NAMALWA (cell line): ENCODE measurements around the gene ETS1.

Source experiments
- DNase-seq: peaks from one replicate; pipeline ENCODE4 v3.0.0-alpha.2; 2015; ENCODE audit warnings: low spot score

ETS1 gene

DNA sequence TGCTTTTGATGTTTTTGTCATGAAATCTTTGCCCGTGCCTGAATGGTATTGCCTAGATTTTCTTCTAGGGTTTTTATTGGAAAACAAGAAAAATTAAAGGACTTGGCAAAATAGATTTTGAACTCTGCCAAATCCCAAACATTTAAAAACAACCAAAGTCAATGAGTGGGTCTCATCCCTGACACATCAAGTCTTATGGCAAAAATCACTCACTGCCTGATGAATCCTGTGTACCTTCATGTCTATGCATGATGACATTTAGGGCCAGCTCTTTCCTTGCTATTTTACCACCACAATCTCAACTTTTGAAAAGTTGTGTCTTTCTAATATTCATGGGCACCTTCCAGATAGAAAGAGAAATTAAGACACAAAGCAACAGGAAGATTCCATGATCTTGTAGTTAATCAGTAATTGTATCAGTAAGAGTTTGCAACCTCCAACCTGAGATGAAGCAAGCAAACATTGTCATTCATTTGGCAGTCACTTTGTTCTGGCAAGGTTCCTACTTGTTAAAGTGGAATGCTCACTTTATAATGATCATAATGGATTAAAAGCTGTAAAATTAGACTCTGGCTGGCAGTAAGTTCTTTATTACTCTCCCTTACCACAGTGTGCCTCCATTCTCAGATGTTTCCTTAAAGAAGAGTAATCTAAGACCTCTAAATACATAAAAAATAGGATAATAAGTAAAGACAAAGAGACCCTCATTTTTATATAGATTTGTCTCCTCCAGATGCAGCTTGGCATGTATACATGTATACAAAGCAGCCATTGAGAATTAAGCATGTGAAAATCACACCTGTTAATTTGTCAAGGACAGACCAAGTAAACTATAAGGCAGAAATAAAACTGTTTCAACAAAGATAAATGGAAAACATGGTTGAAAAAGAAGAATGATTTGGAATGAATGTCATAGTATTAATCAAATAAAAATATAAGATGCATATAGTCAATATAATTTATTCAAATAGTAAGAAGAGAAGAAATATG lies 51.6 kb downstream of the ETS1 start:
- no peak for DNase-seq

DNA sequence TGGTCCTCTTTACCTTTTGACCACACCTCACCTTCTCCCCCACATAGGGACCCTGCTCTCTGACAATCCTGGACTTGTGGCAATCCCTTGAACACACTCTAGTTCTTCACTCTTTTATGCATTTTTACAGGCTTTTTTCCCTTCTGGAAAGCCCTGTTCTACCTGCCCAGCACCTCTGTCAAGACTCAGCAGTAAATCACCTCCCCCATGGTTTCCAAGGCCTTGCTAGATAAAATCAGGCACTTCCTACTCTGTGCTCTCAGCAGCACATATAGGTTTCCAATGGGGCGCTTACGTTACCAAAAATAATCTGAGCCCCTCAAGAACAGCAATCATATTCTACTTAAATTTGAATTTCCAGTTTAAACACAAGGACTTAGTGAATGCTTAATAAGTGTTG lies 53.9 kb downstream of the ETS1 start:
- DNase-seq = no peak

DNA sequence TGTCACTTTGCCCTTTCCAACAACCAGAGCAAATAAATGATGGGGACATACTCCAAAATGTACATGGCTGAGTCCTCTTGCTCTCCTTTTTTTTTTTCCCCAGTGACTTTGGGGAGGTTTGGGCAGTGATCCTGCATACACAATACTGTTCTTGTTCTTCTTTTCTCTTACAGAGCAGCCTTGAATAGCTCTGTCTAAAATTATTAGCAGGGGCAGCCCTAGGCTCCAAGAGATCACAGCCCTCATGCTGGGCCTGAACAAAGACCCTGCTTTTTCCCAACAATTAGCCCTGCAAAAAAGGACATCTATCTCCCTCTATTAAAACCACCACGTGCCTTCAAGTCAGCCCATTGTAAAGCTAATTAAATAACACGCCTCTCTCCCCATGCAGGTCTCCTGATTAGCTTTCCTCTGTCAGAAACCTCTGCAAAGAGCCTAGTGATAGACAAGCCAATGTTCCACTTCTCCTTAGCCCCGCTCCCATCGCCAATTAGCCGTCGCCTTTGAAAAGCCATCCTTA lies 54.7 kb downstream of the ETS1 start:
- DNase-seq = no peak

DNA sequence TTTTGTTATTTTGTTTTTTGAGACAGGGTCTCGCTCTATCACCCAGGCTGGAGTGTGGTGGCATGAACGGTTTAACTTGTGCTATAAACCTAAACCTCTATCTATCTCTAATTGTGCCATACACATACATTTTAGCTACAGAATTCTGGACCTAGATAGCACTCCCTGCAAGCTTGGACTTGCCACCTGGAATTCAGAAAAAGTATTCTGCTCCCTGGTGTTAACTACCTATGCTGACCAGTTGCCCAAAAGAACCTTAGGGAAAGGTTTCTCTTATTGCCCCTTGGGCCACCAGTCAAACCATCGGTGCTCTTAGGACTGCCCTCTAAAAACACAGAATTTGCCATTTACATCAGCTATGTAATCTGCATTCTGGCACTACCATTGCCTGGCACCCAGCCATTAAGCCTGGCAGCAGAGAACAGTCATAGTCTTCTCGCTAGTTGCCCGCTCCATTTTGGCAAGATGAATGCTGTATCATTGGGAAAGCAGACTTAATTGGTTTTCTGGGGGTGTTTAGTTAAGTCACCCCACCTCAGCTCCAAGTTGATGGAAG lies 55.3 kb downstream of the ETS1 start:
- DNase-seq = no peak

DNA sequence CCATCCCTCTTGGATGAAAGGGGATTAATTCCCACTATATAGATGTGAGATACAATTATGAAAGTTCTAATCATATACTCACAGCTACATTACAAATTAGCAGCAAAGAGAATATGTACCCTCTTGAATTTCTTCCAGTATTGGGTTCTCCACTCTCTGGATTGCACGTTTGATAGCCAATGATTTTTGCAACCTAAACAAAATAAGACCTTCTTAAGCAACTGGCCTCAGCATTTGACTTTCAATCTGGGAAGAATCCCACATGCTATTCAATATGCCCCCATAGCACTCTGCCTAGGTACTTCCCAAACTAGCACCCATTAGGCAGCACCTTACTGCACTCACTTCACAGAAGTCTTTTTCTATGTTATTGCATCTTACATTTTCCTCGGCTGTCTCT lies 55.8 kb downstream of the ETS1 start:
- no peak for DNase-seq

DNA sequence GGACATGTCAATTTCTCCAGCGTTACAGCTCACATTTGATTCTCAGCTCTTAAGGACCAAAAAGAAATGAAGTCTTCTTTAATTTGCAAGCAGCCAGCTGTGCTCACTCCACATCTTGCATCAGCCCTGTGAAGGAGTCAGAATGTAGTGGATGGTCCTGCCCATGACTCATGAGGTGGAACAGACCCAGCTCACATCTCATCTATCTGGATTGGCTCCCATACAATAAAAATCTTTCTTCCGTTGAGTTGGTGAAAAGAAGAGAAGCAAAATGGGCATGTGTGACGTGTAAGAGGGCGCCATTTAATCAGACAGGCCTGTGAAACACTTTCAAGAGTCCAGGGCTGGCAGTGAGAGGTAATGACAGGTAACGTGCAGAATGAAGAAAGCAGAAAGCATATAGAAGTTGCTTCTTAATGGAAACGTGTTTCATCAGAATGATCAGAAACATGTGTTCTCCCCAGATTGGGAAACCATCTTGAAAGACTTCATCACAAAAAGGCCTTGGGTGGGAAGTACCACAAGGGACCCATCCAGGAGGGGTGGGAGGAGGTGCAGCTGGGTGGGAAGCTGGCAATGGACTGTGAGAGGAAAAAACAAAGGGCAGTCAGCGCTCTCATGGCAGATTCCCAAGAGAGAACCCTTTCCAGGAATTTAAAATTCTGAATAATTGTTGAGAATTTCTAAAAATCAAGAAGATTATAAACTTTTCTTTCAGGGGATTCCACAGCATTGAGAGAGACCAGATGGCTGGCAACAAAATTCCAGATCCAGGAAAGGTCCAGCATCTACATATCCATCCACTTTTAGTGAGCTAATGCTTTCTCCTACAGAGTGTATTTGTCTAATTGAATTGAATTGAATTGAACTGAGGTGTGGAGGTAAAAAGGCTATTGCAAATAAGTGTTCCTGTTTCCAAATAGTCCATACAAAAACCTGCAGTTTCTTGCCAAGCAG lies 57.0 kb downstream of the ETS1 start:
- DNase-seq = no peak

DNA sequence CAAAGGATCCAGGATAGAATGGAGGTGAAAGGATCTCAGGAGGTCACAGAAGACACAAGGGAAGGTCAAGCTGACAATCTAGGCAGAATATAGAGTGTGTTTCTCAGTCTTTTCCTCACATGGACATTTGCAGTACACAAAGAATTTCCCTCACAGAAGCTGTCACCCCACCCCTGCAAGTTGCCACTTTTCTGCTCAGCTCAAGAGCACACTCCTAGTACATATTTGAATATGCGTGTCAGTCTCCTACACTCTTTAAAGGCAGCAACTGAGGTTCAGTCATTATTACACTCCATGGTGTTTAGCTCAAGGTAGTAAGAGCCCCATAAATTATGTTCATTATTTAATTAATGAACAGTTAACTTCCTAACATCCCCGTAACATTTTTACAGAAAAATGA lies 59.1 kb downstream of the ETS1 start:
- DNase-seq = no peak

DNA sequence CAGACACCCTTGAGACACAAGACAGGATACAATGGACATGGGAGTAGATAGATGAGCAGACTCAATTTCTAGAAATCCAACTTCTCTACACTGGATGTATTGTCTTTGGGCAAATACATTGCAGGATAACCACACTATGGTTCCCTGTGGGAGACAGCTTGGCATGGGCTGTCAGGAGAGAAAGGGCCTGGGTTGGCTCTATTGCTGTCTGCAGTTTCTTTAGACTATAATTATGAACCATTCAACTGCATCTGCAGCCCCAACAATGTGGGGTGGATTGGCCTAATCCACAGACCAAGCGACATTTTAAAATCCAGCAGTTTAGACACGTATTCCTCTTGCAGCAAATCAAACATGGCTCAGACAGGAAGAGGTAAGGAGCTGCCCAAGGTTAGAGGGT lies 60.3 kb downstream of the ETS1 start:
- no peak for DNase-seq

DNA sequence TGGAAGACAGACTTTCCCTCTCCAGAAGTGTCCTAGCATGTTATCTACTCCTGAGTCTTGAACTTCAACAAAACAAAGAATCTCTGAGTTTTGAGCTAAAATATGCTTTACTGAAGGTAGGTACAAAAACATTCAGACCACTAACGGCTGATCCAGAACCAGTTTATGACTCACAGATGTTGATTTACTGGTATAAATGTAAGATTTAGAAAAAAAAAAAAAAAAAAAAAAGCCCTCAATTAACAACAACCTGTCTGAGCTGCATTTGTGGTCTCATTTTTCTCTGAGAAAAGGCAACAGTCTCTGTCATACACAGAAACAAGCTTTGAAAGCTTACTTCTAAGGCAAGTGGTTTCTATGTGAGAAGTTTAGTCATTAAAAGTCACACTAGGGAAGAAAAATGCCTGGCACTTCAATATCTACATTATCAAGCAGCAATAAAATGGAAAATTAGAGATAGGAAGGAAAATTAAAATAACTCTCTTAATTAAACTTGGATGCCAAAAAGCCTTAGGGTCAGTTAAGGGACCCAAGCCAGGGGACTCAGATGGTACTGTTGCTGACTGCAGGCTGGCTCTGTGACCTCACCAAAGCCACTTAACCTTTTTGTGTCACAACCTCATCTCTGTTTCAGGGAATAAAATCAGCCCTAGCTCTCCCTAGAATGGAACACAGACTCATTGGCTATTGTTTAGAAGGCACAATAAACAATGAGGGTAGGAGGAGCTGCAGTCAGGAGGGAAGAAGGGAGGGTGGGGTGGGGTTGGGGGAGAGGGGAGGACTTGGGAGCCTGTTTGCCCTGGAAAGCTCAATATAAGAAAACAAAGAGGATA lies 61.7 kb downstream of the ETS1 start:
- DNase-seq = no peak

DNA sequence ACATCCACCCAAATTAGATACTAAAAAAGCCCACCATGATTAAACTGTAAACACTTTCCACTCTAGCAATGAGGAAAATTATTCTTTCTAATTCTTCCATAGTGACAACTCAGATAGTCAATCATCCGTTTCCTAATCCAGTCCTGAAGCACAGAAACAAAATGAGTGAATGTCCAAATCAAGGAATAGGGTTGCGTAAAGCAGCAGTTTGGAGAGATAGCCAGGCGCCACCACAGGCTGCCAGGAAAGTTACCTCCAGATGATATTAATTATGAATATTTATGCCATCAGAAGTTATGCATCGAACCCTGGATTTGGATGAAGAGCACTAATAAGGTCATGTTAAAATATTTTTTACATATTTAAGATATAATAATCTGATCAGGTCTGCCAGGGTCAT lies 63.2 kb downstream of the ETS1 start:
- DNase-seq = no peak

DNA sequence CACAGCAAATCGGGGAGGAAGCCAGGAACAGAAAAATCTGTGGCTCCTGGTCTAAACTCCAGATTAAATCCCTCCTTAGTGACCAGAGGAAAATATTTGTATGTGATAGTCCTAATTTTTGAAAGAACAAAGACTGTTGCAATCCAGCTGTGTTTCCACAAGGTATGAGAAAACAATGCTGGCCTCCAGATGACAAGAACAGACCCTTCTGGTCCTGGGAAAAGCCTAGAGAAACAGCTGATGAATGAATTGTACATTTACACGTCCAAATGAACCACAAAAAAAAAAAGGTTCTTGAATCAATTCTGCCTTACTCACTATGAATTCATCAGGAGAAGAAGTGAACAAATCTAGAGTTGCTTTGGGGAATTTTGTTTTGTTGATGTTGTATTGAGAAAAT lies 63.7 kb downstream of the ETS1 start:
- DNase-seq = no peak

DNA sequence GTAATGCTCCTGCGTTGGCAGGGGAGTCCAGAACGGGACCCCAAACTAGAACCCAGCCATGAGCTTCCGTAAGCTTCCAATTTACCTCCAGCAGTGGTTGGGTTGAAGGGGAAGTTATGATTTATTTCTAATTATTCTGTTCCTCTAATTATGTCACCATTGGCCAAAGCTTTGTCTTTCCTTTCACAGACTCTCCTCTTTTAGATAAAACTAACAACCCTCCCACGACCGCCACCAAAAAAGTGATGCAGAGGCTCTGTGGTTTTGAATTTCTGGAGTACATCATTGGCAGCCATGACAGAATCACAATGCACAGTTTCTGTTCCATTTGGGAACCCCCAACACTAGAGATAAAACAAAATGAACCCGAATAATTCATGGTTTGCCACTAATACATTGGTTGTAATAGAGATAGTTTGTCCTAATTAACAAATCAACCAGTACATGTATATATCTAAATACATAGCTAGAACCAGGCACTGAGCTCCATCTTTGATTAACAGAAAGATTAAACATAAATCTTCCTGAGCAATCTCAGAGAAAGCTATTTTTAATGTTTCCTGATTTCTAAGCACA lies 64.3 kb downstream of the ETS1 start:
- peak; percentile 56 for DNase-seq

DNA sequence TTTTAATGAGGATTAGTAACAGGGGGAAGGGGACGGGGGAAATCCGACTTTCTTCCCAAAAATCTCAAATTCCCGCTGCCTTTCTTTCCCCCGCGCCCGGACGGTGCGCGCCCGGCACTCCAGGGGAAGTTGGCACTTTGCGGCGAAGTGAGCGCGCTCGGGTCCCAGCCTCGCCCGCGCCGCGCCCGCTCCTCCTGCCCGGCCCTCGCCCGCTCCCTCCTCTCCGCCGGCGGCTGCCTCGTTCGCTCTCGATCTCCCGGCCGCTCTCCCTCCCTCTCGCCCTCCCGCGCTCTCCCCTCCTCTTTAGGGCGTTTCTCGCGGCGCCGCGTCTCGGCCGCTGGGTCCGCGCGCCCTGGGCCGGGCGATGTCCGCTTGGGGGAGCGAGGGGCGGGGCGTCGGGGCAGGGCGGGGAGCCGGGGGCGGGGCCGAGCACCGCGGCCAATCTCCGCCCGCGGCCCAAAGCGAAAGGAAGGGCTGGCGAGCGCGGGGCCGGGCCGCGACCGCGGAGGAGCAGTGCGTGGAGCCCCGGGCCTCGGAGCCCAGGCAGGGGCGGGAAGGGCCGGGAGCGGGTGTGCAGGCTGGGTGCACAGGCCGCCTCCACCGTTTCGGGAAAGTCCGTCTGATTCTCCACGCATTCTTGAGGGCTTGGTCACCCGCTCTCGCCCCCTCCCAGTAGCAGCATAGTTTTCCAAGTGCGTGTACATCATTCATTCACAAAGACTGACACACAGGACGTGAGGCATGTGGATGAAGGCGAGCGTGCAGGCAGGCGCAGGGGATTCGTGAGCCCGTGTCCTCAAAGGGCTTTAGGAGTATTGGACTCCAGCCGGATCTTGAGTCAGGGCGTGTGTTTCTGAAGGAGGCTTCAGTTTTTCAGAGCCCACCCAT lies 65.1 kb downstream of the ETS1 start:
- peak; percentile 91 for DNase-seq

DNA sequence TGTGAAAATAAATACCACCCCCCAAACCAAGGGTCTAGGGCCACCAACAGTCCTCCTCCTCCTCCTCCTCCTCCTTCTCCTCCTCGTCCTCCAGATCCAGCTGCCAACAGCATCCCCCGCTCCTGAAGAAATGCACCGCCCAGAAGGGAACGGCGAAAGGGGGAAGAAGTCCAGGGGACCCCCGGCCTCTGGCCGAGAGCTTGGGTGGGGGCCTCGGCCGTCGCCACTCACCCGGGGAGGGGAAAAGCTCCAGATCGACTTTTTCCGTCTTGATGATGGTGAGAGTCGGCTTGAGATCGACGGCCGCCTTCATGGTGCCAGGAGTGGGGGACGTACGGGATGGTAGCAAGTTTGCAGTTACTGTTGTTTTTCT lies 65.7 kb downstream of the ETS1 start:
- no peak for DNase-seq

DNA sequence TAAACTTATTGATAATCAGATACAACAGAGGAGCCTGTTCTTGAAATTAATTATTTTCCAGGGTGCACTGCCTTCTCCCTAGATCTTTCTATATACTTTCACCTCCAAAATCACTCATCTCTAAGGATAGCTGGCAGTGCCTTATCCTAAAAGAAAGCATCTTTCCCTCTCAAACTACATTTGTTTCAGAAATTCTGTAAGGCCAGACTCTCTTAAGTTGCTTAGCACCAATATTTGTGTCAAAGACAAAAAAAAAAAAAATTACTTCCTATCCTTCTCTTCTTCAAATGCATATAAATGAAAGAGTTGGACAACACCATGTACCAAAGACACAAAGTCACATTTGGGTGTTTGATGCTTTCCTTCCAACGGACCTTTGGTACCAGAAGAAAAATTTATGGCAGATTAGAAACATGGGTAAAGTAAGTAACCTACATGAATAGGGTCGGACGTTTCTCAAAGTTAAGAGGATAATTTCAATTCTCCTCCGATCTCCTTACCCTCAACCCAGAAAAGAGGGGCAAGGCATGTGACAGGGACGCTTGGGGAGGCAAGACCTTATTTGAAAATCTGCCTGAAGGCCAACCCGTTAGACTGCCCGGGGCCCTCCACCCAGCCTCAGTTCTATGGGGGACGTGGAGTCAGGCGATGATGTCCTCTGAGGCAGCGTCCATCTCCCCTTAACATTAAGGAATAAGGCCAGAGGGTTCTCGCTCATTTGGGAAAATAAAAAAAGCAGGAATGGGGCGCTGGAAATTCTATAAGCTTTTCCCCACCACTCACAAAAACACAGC lies 66.3 kb downstream of the ETS1 start:
- DNase-seq = peak; percentile 38

DNA sequence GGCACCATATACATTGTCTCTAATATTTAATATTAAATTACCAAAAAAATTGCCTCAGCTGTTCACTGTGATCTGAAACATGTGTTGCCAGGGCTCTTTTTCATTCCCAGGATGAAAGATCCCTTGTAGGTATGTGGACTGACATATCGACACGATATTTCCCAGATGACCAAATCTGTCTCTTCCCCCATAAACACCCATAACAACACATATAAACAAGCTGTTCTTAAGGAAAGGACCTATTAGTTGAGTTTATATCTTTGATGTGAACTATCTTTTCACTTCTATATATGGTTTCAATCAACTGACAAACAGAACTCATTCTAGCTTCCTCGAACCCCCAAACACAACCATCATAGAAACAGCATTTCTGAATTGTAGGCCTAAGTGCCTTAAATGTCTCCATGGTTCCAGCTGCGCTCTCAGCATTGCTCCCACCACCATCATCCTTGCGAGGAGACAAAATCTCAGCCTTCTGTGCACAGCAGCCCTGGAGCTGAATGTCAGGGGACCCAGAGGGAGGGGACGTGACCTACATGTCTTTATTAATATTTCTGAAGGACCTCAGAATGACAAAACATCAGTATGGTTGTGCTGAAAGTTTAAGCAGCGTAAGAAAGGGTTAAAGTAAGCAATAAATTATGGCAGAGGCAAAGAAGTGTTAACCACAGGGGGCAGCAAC lies 67.0 kb downstream of the ETS1 start:
- DNase-seq = peak; percentile 65

DNA sequence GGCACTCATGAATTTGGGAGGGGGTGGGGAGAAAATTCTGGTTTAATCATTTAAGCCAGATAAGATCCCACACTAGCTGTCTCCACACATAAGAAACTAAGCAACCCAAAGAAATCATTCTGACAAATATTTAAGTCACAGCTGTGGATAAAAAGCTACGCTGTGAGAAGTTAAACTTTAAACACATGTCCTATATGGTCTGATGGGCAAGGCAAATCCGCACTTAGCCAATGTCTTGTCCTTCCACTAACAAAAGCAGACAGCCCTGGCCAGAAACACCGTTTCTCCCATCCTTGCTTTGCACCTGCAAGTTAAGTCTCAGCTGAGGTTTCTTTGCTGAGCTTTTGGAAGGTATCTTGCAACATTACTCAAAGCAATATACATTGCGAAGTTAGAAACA lies 68.0 kb downstream of the ETS1 start:
- peak; percentile 68 for DNase-seq

DNA sequence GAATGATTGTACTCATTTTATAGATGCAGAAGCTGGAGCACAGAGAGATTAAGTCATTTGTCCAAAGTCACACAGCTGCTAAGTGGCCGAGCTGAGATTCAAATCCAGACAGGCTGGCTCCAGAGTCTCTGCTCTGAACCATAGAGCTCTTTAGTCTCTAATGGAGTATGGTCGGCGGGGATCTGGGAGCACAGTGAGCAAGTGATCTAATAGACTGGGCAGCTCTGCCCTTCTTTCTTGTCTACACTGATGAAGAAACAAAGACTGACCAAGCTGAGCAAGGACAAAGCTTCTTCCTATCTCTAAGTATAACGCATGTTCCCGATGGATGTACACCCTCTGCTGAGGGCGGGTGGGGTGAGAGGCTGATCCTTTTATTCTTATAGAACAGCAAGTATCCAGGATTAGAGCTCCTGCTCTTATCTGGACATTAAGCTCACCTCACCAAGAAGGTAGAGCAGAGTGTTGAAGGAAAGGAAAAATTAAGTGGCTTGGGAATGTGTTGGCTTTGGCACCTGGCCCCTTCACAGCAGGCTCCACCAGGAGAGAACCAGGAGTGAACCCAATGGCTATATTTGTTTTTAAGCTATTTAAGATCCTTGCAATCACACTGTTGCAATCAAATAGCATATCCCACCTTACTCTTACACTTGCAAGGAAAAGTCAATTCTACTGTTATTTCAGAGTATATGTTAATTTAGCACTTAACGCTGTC lies 68.7 kb downstream of the ETS1 start:
- no peak for DNase-seq
